Activated CD4-positive, alpha-beta T cell treated with anti-CD3 and anti-CD28 coated beads, Interleukin-2, amount 10 ng/mL, durations not matched to agents 24 days and 14 days (primary cell): ENCODE data around the gene CHMP4A. TPM values are rescaled to one million over a fixed set of nuclear protein-coding genes. Genes with fewer than 3 reads are reported as not detected.
A peak's percentile ranks its signal among the peaks of the same experiment; 100 is the strongest.

ENCODE experiments used
- DNase-seq: peaks from one replicate; pipeline ENCODE4 v3.0.0; 2022
- H3K27ac Mint-ChIP-seq: one replicate; pipeline ENCODE4 v1.8.0; 2022; ENCODE audit warnings: mild to moderate bottlenecking, mixed read lengths
- H3K27me3 Mint-ChIP-seq: one replicate; pipeline ENCODE4 v1.8.0; 2022; ENCODE audit warnings: mixed read lengths
- H3K36me3 Mint-ChIP-seq: one replicate; pipeline ENCODE4 v1.8.0; 2022; ENCODE audit warnings: low read depth, mild to moderate bottlenecking, mixed read lengths
- H3K4me1 Mint-ChIP-seq: one replicate; pipeline ENCODE4 v1.8.0; 2021; ENCODE audit warnings: mixed read lengths
- H3K4me3 Mint-ChIP-seq: one replicate; pipeline ENCODE4 v1.8.0; 2022; ENCODE audit warnings: mild to moderate bottlenecking, moderate library complexity, mixed read lengths
- H3K9me3 Mint-ChIP-seq: one replicate; pipeline ENCODE4 v1.8.0; 2021; ENCODE audit warnings: mixed read lengths
- intact Hi-C: fragments of 100-400 bp; cut with micrococcal nuclease; formaldehyde crosslinking; loops from one replicate; pipeline ENCODE4 v1.15.1; 2023
- total RNA-seq: library from RNA; stranded (reverse); gene quantifications from 2 replicates; pipeline ENCODE4 v1.2.3, GENCODE V29; 2022

The CHMP4A gene
- total RNA-seq, 1 donor from 2014 or later, result 88.0 TPM

DNA sequence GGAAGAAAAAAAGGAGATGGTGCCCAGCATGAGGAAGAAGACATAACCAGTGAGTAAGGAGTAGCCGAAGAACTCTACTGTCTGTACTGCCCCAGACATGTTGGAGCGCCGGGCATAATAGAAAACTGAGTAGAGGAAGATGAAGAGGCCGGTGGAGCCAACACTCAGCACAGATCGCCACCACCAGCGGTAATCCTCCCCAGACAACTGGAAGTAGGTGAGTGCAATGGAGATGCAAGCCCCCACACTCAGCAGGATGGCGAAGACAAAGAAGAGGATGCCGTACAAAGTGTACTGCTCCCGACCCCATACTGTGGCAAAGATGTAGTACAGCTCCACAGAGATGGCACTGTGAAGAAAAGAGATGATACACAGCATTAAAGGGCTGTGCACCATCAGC lies 23.8 kb downstream of the CHMP4A start:
- intact Hi-C loops, result loop anchor here (2.0 kb wide), 1 partner anchor 43 kb away; the partner anchor contains the start of genes PSME2 and RNF31
- Mint-ChIP-seq H3K36me3 (peaks cover 56% of the 10 kb centered on the region), H3K9me3 (no peaks in the 10 kb centered on the region), H3K27ac (peak overlapping the region; percentile 93), H3K27me3 (no peaks in the 10 kb centered on the region), H3K4me3 (peak overlapping the region; percentile 92), H3K4me1 (peaks cover 39% of the 10 kb centered on the region)
- peak; percentile 61 for DNase-seq

DNA sequence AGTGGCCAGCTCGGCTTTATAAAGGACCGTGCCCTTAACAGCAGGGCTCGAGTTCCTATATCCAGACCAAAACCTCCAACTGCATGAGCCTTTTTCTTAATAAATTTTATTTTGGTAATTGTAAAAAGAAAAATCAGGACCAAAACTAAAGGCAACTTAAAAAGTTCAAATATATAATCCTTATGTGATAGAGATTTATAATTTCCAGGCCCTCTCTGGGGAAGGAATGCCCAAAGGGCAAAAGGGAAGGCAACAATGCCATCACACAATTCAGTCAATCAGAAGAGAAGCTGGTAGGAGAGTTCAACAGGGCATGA lies 24.3 kb downstream of the CHMP4A start:
- H3K9me3 Mint-ChIP-seq, result no peaks in the 10 kb centered on the region
- H3K27ac Mint-ChIP-seq, result peak overlapping the region; percentile 93
- intact Hi-C loops, result loop anchor here (2.0 kb wide), 1 partner anchor 42 kb away; the partner anchor contains the start of genes PSME2 and RNF31
- H3K4me3 Mint-ChIP-seq, result peak overlapping the region; percentile 92
- peaks cover 54% of the 10 kb centered on the region for H3K36me3 Mint-ChIP-seq
- DNase-seq, result no peak
- H3K27me3 Mint-ChIP-seq, result no peaks in the 10 kb centered on the region
- peaks cover 34% of the 10 kb centered on the region for H3K4me1 Mint-ChIP-seq

DNA sequence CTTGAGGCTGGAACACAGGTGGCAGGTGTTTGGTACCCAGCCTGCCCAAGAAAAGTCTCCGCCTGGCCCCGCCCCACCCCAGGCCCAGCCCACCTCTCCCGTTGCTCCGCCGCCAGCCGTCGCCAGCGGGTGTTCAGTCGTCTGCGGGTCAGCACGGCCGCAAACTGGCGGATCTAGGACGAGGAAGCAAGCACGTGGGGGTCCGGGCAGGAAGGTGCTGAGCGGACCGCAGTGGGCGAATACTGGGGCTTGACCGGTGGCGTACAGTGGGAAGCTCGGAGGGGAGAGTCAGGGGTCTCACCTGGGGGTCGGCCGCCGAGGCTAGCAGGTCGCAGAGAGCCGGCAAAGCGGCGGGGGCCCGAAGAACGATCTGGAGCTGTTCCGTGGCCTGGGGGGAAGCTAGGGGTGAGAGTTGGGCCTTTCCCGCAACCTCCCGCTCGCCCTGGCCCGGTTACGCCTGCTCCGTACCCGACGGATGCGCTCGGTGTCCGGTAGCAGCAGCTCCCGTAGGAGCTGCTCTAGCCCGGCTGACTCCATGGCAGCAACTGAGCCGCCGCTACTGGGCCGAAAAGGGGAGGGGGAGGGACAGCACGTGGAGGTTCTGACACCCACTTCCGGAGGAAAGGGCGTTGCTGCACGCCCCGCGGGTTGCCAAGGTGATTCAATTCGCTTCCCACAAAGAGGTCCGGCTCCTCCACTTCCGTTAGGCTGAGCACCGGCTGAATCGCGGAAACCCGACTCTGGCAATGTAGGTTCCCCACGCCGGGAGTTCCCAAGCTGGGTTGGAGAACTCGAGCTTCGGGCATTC lies 24.8 kb downstream of the CHMP4A start, which contains the start of gene IPO4:
Gene IPO4 (minus strand): TSS at position 566 of the 808 bp plus-strand sequence. CDS start 29 bp downstream, at position 537.
- peak within 1 kb of the TSS; percentile 93 for H3K27ac Mint-ChIP-seq
- DNase-seq, result peak; percentile 98
- intact Hi-C loops, result loop anchor here (1.0 to 2.0 kb wide), 4 partner anchors 27 to 54 kb away; partner anchors contain the start of genes GMPR2, IRF9, NEDD8 and PSME2
- peaks cover 33% of the 10 kb centered on the region for H3K4me1 Mint-ChIP-seq
- H3K4me3 Mint-ChIP-seq, result peak within 1 kb of the TSS; percentile 92
- peaks cover 56% of the 10 kb centered on the region for H3K36me3 Mint-ChIP-seq
- H3K27me3 Mint-ChIP-seq, result no peaks in the 10 kb centered on the region
- H3K9me3 Mint-ChIP-seq, result no peaks in the 10 kb centered on the region

DNA sequence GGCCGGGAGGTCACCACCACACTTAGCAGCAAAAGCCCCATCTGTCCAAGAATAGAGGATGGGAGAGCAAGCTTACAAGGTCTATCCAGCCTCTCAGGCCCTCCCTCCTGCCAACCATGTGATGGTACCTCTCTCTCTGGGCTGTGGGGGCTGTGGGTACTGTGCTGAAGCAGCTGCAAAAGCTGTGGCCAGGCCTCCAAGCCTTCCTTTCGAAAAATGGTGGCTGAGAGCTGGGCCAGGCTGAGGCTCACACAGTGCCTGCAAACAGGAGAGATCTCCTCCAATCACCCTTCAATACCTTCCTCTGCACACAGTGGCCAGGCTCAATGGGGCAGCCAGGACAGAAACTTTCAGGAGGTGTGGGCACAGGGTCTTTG lies 25.8 kb downstream of the CHMP4A start:
- Mint-ChIP-seq H3K4me3 (peak overlapping the region; percentile 92), H3K4me1 (peaks cover 27% of the 10 kb centered on the region), H3K36me3 (peaks cover 57% of the 10 kb centered on the region), H3K27ac (peak overlapping the region; percentile 93), H3K9me3 (no peaks in the 10 kb centered on the region), H3K27me3 (no peaks in the 10 kb centered on the region)
- DNase-seq, result no peak
- intact Hi-C loops, result no loop called here

DNA sequence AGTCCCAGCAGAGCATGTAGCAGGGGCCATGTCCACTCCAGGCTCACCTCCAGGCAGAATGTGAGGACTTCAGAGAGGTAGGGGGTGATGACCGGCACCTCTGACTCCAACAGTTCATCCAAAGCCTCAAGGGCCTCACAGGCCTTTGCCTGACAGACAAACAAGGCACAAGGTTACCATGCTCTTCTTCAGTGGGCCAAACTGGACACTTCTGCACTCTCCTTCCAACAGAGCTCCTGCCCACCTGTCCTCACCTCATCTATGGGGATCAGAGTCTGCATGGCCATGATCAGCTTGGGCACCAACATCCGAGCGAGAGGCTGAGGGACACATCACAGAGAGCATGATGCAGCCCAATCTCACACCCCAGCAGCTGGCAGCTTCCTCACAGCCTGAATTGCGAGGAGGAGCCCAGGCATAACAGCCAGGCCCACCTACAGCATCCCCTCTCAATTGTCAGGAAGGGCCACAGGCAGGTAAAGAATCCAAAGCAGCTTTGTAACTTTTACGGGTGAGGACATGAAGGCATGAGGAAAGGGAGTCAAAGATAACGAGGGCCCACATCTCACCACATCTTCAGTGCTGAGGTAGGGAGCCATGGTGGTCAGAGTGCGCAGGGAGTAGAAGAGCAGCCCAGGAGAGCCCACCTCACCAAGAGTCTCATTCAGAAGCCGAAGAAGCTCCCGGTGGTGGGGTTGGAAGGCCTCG lies 26.3 kb downstream of the CHMP4A start:
- Mint-ChIP-seq H3K36me3 (peaks cover 57% of the 10 kb centered on the region), H3K4me1 (peaks cover 22% of the 10 kb centered on the region), H3K27me3 (no peaks in the 10 kb centered on the region), H3K27ac (peak overlapping the region; percentile 66), H3K9me3 (no peaks in the 10 kb centered on the region), H3K4me3 (peak overlapping the region; percentile 92)
- intact Hi-C loops, result no loop called here
- DNase-seq, result peak; percentile 60

DNA sequence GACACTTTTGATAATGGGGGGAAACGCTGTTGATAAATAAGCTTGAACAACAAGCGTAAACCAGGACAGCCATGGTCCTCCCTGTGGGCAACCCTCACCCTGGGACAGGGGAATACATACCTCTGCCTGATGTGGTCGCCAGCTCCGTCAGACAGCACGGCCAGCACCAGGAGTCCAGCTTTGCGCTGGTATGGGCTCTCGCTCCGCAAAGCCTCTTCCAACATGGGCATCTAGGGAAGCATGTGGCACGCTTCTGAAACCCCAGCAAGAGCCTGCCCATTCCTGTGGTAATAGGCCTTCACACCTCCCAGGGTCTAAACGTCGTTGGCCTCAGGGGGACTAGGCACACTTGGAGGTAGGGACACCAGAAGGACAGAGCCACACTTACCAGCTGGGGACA lies 27.5 kb downstream of the CHMP4A start:
- no peaks in the 10 kb centered on the region for H3K9me3 Mint-ChIP-seq
- intact Hi-C loops, result no loop called here
- peaks cover 19% of the 10 kb centered on the region for H3K4me1 Mint-ChIP-seq
- H3K27ac Mint-ChIP-seq, result no peak overlapping the region
- H3K27me3 Mint-ChIP-seq, result no peaks in the 10 kb centered on the region
- no peak overlapping the region for H3K4me3 Mint-ChIP-seq
- peaks cover 56% of the 10 kb centered on the region for H3K36me3 Mint-ChIP-seq
- no peak for DNase-seq

DNA sequence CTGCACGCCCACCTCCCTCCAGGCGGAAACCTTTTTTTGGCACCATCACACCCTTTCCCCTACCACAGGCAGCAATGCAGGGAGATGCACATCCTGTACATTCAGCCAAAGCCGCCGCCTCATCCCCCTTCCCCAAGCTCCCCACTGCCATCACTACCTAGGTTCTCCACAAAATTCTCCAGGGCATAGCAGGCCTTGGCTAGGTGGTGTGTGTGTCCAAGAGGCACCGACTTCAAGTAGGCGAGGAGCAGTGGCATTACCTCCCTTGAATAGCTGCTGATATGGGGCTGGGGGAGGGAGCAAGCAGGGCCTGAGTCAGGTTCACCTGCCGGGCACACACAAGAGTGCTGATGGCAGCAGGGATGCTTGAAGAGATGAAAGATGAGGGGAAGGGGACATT lies 28.3 kb downstream of the CHMP4A start:
- no peak for DNase-seq
- H3K9me3 Mint-ChIP-seq, result no peaks in the 10 kb centered on the region
- no peaks in the 10 kb centered on the region for H3K27me3 Mint-ChIP-seq
- intact Hi-C loops, result no loop called here
- peaks cover 57% of the 10 kb centered on the region for H3K36me3 Mint-ChIP-seq
- H3K4me1 Mint-ChIP-seq, result peaks cover 19% of the 10 kb centered on the region
- H3K27ac Mint-ChIP-seq, result no peak overlapping the region
- no peak overlapping the region for H3K4me3 Mint-ChIP-seq

DNA sequence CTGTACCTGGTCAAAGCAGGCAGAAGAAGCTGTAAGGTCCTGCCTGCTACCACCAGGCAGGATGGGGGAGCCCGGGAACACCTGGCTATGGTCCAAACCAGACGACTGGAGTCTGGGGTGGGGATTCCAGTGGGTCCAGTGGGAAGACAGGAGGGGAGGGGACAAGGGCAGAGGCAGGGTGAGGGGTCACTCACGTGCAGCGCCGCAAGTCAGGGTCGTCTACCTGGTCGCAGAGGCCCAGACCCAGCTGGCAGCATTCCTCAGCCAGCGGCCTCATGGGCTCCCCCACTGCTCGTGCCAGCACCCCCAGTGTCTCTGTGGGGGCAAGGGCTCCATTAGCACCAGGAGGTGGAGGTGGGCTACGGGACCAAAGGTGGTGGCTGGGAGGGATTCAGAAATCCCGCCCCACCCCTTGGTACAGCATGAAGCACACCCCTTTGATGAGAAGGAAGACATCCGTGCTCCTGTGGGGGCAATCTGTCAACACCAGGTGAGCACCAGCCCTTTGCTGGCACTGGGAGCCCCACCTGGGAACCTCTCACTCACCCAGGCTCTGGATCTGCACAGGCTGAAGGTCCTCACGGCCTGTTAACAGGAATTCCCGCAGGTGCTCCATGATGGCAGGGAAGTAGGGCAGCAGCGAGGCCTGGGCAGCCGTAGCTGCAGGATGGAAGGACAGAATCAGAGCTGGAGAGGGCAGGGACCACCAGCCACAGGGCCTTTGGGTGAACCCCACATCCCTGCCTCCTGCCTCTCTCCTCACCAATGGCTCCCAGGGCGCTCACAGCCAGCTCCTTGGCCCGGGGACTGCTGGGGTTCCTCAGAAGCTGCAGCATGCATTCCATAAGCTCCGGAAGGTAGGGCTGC lies 29.0 kb downstream of the CHMP4A start:
- Mint-ChIP-seq H3K4me1 (peaks cover 16% of the 10 kb centered on the region), H3K27ac (no peak overlapping the region), H3K36me3 (peaks cover 58% of the 10 kb centered on the region), H3K4me3 (no peak overlapping the region), H3K9me3 (no peaks in the 10 kb centered on the region), H3K27me3 (no peaks in the 10 kb centered on the region)
- intact Hi-C loops, result no loop called here
- DNase-seq, result peak; percentile 61

DNA sequence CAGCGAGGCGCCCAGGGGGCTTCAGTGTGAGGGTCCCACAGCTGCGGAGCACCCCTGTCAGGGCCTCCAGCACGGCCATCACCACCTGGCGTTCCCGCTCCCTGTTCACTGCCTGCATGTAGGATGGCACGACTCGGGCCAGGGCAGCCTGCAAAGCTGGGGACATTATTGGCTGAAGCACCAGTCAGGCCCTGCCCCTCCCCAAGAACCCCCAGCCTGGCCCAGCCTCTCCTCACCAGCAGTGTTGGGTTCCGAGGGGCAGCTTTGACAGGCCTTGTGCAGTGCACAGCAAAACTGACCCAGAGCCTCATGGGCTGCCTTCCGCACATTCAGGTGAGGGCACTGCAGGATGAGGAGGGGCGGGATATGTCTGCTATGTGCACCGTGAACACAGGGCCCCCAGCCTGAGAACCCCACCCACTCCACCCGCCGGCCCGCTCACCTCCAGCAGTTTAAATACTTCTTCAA lies 30.2 kb downstream of the CHMP4A start:
- no peak overlapping the region for H3K27ac Mint-ChIP-seq
- no peaks in the 10 kb centered on the region for H3K9me3 Mint-ChIP-seq
- no peak overlapping the region for H3K4me3 Mint-ChIP-seq
- H3K36me3 Mint-ChIP-seq, result peaks cover 67% of the 10 kb centered on the region
- no peaks in the 10 kb centered on the region for H3K27me3 Mint-ChIP-seq
- no peak for DNase-seq
- intact Hi-C loops, result no loop called here
- H3K4me1 Mint-ChIP-seq, result peaks cover 15% of the 10 kb centered on the region

DNA sequence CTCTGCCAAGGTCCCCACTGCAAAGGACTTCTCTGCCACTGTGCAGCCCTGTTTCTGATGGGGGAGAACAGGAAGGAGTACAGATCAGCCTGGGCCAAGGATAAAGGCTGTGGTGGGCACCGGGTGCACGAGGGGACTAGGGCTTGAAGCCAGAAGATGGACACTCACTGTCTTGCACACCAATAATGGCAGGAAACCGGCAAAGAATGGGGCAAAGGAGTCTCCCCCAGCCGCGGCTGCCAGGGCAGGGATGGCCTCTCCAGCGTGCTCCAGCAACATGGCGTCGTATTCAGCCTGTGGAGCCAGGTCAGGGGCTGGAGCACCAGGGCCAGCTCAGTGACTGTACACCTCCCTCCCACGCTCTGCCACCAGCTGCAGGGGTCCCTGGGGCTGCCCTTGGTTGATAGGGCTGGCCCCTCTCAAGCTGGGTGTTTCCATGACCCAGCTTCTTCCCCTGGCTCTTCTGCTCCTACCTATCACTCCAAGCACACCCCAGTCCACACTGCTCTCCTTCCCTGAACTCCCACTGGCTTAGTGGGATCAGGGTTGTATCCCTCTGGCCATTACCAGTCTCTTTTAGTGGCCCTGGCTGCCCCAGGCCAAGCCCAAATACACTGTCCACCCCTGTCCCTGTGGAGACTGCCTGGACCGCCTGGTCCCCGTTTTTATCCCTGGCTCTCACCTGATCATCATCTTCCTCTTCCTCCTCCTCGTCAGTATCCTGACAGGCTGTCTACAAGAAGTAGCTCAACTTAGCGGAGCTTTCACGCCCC lies 31.0 kb downstream of the CHMP4A start:
- DNase-seq, result no peak
- intact Hi-C loops, result no loop called here
- Mint-ChIP-seq H3K4me1 (peaks cover 9% of the 10 kb centered on the region), H3K36me3 (peaks cover 68% of the 10 kb centered on the region), H3K27me3 (no peaks in the 10 kb centered on the region), H3K27ac (peak overlapping the region; percentile 52), H3K9me3 (no peaks in the 10 kb centered on the region), H3K4me3 (no peak overlapping the region)

DNA sequence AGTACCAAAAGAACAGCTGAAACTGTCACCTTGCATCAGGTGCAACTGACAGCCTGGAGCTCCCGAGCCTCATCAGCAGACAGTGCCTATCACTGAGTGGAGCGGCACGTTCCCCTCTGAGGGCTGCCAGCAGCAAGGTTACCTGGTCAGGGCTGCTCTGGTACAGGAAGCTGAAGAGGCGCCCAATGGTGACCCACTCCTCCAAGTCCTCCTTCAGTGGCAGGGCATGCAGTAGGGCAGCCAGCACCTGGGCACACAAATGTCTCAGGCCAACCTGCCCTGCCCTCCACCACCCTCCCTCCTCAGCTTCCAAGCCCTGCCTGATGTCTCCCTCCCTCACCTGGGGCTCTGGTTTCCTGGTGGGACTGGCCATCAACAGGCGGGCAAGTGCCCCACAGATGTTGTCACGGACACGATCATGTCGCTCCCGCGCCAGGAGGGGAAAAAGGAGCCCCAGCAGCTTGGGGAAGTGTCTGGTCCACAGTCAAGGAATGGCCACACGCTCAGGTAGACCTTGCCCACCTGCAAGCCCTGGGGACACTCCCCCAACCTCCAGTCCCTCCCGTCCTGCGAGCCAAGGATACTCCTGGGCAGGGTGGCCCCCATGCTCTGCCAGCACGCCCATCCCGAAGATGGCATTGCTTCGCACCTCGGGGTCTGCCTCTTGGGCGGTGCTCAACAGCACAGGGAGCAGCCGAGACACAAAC lies 31.8 kb downstream of the CHMP4A start:
- Mint-ChIP-seq H3K27ac (no peak overlapping the region), H3K27me3 (no peaks in the 10 kb centered on the region), H3K4me1 (peaks cover 5% of the 10 kb centered on the region), H3K9me3 (no peaks in the 10 kb centered on the region), H3K36me3 (peaks cover 70% of the 10 kb centered on the region), H3K4me3 (no peak overlapping the region)
- peak; percentile 60 for DNase-seq
- intact Hi-C loops, result no loop called here

DNA sequence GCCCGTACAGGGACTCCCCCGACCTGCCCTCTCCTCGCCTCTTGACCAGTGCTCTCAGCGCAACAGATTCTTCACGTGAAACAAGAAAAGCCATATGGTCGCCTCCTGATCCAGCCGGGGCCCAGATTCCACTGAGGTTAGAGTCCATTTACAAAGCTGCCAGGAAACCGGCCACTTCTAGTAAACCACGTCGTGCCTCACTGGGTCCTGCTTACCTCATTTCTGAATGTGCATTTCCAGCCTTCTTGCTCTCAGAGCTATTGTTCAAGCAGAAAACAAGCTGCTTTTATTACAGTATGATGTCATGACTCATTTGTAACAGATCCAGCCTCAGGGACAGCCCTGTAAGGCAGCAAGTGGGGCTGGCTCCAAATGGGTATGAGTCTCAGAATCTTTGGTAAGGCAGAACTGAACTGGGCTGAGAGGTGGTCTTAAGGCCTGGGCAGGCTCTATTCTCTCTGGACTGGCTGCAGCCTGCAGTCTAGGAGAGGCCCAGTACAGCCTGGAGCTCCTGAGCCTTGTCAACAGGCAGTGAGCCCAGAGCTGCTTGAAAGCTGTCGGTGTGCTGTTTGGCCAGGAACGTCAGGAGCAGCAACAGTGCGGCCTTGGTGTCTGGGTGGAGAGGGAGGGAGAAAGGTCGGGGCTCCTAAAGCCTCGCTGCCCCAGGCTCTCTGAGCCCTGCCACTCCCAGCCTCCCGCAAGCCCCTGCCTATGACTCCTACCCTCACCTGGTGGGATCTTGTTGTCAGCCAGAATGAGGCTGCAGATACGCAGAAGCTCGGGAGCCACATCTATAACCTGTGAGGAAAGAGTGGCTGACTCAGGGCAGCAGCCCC lies 33.1 kb downstream of the CHMP4A start:
- no peak overlapping the region for H3K4me3 Mint-ChIP-seq
- H3K9me3 Mint-ChIP-seq, result no peaks in the 10 kb centered on the region
- intact Hi-C loops, result no loop called here
- peak overlapping the region; percentile 12 for H3K27ac Mint-ChIP-seq
- H3K4me1 Mint-ChIP-seq, result peaks cover 2% of the 10 kb centered on the region
- no peak for DNase-seq
- no peaks in the 10 kb centered on the region for H3K27me3 Mint-ChIP-seq
- H3K36me3 Mint-ChIP-seq, result peaks cover 66% of the 10 kb centered on the region
